Esophagus muscularis mucosa (tissue), 3 donors: ENCODE results near the gene CDC42EP1.

Experiments
- POLR2A ChIP-seq: fragments of 450-650 bp; IDR thresholded peaks from one replicate; pipeline ENCODE4 v1.6.1; 2017; ENCODE audit warnings: antibody characterized with exemption, moderate library complexity, mild to moderate bottlenecking, low read depth
- POLR2AphosphoS5 ChIP-seq, 2 donors: sonication (generic); formaldehyde crosslinking; IDR thresholded peaks; one replicate each; pipeline ENCODE4 v1.6.1; 2017; ENCODE audit warnings: antibody characterized with exemption in 2 of 2
- TF ChIP-seq, protein P1 (sequence below), 3 experiments: fragments of 200-600 bp in 2 of 3; fragments of 450-650 bp in 1 of 3; sonication (generic) in 2 of 3; IDR thresholded peaks; one replicate each; pipeline ENCODE4 v1.5.1; 2017 to 2019; ENCODE audit warnings: antibody characterized with exemption in 3 of 3, mild to moderate bottlenecking in 2 of 3, moderate library complexity in 1 of 3

DNA sequence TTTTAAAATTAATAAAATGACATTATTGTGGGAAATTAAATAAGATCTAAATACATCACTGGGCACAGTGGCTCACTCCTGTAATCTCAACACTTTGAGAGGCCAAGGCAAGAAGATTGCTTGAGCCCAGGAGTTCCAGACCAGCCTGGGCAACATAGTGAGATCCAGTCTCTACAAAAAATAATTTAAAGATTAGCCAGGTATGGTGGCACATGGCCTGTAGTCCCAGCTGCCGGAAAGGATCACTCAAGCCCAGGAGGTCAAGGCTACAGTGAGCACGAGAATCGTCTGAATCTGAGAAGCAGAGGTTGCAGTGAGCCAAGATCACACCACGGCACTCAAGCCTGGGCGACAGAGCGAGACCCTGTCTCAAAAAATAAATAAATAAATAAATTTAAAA is 25.1 kb upstream of the CDC42EP1 start:
- TF ChIP-seq, protein P1, sequence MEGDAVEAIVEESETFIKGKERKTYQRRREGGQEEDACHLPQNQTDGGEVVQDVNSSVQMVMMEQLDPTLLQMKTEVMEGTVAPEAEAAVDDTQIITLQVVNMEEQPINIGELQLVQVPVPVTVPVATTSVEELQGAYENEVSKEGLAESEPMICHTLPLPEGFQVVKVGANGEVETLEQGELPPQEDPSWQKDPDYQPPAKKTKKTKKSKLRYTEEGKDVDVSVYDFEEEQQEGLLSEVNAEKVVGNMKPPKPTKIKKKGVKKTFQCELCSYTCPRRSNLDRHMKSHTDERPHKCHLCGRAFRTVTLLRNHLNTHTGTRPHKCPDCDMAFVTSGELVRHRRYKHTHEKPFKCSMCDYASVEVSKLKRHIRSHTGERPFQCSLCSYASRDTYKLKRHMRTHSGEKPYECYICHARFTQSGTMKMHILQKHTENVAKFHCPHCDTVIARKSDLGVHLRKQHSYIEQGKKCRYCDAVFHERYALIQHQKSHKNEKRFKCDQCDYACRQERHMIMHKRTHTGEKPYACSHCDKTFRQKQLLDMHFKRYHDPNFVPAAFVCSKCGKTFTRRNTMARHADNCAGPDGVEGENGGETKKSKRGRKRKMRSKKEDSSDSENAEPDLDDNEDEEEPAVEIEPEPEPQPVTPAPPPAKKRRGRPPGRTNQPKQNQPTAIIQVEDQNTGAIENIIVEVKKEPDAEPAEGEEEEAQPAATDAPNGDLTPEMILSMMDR (IDR thresholded peaks at IDR 0.05): no peak
- TF ChIP-seq POLR2AphosphoS5 (IDR thresholded peaks at IDR 0.05) (no peak), POLR2A (no peak)
